ENCODE measurements around the gene TNFSF11. TPM values are rescaled to one million over a fixed set of nuclear protein-coding genes. Genes with fewer than 3 reads are reported as not detected.

The TNFSF11 gene
- total and polyA plus RNA-seq, 7 donors = 1.8 TPM; not detected in 6

DNA sequence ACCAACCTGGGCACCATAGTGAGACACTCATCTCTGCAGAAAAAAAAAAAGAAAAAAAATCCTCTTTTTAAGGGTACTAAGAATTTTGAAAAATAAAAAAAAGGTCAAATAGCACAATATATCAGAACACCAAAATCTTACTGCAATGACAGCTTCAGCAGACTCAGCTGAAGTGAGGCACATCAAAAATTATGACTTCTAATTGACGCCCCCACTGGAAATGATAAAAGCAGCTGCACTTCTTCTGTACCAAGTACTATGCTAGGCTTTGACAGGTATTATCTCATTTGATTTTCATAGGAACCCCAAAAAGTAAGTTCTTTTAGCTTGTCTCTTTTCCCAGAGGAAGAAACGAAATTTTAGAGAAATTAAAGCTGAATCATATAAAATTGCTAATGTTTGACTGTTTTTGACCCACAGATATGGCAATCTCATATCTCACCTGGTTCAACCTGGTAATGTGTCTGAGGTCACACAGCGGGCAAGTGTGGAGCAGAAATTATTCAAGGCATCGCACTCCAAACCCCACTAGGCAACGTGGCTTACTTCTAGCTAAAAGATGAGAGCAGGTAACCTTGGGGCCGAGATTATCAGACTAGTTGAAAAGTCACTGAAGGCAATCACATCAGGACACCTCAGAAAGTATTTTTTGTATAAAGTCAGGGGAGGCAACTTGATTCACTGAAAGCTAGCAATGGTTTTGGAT is 78.1 kb downstream of the TNFSF11 start:
- intact Hi-C loops (cut with DNase I) = no loop called here
- Histone ChIP-seq H3K27ac (no peak overlapping the region), H3K36me3 (no peaks in the 10 kb centered on the region), H3K27me3 (no peaks in the 10 kb centered on the region), H3K4me3 (no peak overlapping the region), H3K9me3 (no peaks in the 10 kb centered on the region), H3K4me1 (no peaks in the 10 kb centered on the region)
- WGBS, 2 donors = 75 to 91% methylated on average over 6 of the region's 6 CpGs
- no peak for DNase-seq
- TF ChIP-seq POLR2A (IDR thresholded peaks at IDR 0.05) = no peak
- no peak for TF ChIP-seq EP300 (IDR thresholded peaks at IDR 0.05)
- TF ChIP-seq, protein P1, sequence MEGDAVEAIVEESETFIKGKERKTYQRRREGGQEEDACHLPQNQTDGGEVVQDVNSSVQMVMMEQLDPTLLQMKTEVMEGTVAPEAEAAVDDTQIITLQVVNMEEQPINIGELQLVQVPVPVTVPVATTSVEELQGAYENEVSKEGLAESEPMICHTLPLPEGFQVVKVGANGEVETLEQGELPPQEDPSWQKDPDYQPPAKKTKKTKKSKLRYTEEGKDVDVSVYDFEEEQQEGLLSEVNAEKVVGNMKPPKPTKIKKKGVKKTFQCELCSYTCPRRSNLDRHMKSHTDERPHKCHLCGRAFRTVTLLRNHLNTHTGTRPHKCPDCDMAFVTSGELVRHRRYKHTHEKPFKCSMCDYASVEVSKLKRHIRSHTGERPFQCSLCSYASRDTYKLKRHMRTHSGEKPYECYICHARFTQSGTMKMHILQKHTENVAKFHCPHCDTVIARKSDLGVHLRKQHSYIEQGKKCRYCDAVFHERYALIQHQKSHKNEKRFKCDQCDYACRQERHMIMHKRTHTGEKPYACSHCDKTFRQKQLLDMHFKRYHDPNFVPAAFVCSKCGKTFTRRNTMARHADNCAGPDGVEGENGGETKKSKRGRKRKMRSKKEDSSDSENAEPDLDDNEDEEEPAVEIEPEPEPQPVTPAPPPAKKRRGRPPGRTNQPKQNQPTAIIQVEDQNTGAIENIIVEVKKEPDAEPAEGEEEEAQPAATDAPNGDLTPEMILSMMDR (IDR thresholded peaks at IDR 0.05) = no peak
- TF ChIP-seq POLR2AphosphoS5 (IDR thresholded peaks at IDR 0.05) = no peak

DNA sequence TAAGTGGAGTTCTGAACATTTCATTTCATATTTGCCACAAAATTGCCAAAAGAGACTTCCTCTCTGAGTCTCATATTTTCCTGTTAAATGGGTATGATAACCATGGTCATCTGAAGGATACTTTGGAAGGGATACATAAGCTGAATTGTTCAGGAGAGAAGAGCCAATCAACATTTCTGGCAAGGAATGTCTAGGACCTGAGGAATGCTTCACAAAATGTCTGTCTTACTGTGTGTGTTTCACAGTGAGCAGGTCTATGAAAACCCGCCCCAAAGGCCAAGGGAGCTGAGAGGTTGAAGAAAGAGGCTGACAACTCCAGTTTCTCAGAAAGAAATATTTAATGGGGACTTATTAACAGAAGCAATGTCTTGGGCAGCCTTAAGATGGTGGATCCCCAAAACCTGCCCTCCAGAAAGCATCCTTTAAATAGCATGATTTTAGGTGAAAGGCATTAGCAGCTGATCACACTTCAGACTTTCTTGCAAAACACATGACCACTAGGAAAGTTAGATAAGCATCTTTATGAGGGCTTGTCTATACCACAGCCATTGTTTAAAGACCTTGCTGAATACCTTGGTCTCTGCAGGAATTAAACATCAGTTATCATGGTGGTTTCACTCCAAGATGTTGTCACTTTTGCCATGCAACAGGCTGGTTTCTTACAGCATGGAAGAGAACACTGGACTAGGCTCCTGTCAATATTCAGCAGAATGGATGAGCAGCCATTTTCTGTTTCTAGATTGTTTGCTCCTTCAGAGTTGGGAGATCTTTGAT is 78.9 kb downstream of the TNFSF11 start:
- no peaks in the 10 kb centered on the region for H3K27me3 ChIP-seq
- H3K4me3 ChIP-seq = no peak overlapping the region
- intact Hi-C loops (cut with DNase I) = no loop called here
- TF ChIP-seq POLR2A (IDR thresholded peaks at IDR 0.05) (no peak), POLR2AphosphoS5 (IDR thresholded peaks at IDR 0.05) (no peak), EP300 (IDR thresholded peaks at IDR 0.05) (no peak)
- TF ChIP-seq, protein P1 (IDR thresholded peaks at IDR 0.05) = no peak
- no peaks in the 10 kb centered on the region for H3K36me3 ChIP-seq
- 85 to 92% methylated on average over 1 of the region's 1 CpG for WGBS, 2 donors
- H3K27ac ChIP-seq = no peak overlapping the region
- no peaks in the 10 kb centered on the region for H3K9me3 ChIP-seq
- DNase-seq = no peak
- H3K4me1 ChIP-seq = no peaks in the 10 kb centered on the region

DNA sequence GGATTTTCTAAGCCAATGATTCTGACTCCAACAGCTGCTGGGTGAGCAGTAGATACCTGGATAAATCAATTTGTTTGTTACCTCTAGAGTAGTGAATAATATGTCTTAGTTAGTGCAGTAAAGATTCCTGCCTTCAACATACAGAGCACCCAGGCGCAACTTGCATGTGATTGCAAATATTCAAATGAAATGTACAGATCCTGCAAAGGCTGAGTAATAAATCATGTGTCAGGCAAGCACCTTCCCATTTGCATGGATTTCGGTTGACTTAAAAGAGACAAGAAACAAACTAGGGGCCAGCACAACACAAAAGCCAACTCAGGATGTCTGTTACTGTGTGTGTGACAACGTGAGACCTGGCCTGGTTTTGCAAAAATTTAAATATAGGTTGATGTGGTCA is 79.7 kb downstream of the TNFSF11 start:
- Histone ChIP-seq H3K4me3 (no peak overlapping the region), H3K36me3 (no peaks in the 10 kb centered on the region), H3K9me3 (no peaks in the 10 kb centered on the region), H3K4me1 (no peaks in the 10 kb centered on the region), H3K27me3 (no peaks in the 10 kb centered on the region), H3K27ac (no peak overlapping the region)
- WGBS, 2 donors = 57 to 65% methylated on average over 3 of the region's 3 CpGs
- no peak for TF ChIP-seq POLR2A (IDR thresholded peaks at IDR 0.05)
- no peak for TF ChIP-seq POLR2AphosphoS5 (IDR thresholded peaks at IDR 0.05)
- TF ChIP-seq EP300 (IDR thresholded peaks at IDR 0.05) = no peak
- TF ChIP-seq, protein P1 (IDR thresholded peaks at IDR 0.05) = no peak
- intact Hi-C loops (cut with DNase I) = no loop called here
- DNase-seq = no peak

DNA sequence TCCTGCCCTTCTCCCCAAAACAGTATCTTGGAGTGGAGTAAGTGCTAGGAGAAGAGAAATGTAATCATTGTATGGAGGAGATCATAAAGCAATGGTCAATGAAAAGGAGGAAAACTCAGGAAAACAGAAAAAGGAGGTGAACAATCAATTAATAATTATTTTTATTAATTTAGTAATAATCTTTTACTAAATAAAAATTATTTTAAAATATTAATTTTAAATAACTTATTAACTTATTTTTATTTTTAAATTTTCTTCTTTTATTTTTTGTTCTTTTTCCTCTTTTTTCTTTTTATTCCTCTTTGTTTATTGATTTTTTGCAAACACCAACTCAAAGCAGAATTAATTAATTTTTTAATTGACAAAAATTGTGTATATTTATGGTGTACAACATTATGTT is 80.3 kb downstream of the TNFSF11 start:
- TF ChIP-seq, protein P1 (IDR thresholded peaks at IDR 0.05) = no peak
- no peak for TF ChIP-seq EP300 (IDR thresholded peaks at IDR 0.05)
- no peak for TF ChIP-seq POLR2A (IDR thresholded peaks at IDR 0.05)
- no peak for TF ChIP-seq POLR2AphosphoS5 (IDR thresholded peaks at IDR 0.05)
- Histone ChIP-seq H3K27ac (no peak overlapping the region), H3K27me3 (no peaks in the 10 kb centered on the region), H3K4me1 (no peaks in the 10 kb centered on the region), H3K9me3 (no peaks in the 10 kb centered on the region), H3K36me3 (no peaks in the 10 kb centered on the region), H3K4me3 (no peak overlapping the region)
- intact Hi-C loops (cut with DNase I) = no loop called here
- no peak for DNase-seq
